ENCODE measurements around the gene CEP95.

DNA sequence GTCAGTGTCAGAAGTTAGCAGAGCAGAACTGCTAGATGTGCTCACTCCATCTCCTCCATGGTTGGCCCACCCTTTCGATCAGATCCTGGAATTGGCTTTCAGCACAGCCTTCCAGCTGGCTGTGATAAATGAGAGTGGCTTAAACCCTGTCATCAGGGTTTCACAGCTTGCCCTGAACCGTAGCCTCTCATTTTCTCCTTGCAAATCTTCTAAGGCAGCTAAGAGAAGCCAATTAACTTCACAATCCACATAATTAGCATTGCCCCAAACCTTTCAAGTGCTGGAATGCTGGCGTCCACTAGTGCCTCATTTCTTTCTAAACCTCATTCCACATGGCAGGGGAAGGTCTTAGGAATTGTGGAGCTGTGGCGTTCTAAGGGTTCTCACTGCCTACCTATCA, 36.2 kb upstream of the CEP95 start:
- TF ChIP-seq, protein P1, sequence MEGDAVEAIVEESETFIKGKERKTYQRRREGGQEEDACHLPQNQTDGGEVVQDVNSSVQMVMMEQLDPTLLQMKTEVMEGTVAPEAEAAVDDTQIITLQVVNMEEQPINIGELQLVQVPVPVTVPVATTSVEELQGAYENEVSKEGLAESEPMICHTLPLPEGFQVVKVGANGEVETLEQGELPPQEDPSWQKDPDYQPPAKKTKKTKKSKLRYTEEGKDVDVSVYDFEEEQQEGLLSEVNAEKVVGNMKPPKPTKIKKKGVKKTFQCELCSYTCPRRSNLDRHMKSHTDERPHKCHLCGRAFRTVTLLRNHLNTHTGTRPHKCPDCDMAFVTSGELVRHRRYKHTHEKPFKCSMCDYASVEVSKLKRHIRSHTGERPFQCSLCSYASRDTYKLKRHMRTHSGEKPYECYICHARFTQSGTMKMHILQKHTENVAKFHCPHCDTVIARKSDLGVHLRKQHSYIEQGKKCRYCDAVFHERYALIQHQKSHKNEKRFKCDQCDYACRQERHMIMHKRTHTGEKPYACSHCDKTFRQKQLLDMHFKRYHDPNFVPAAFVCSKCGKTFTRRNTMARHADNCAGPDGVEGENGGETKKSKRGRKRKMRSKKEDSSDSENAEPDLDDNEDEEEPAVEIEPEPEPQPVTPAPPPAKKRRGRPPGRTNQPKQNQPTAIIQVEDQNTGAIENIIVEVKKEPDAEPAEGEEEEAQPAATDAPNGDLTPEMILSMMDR (IDR thresholded peaks at IDR 0.05): no peak
- TF ChIP-seq POLR2A (IDR thresholded peaks at IDR 0.05): no peak

Data from vagina (tissue), 2 donors.